GM12873 (cell line): Measurements from ENCODE around the gene BTBD9.

Source experiments
- CTCF ChIP-seq: IDR thresholded peaks from 2 replicates; pipeline ENCODE4 v1.5.1; 2012; ENCODE audit warnings: low read depth, mild to moderate bottlenecking, moderate library complexity, low read length, control low read depth; ENCODE audit not compliant: insufficient read depth; ENCODE audit errors: missing control alignments

BTBD9 gene

GRCh38 chr6:38234934-38235682, 404.6 kb downstream of the BTBD9 start:
- no peak for TF ChIP-seq CTCF

DNA sequence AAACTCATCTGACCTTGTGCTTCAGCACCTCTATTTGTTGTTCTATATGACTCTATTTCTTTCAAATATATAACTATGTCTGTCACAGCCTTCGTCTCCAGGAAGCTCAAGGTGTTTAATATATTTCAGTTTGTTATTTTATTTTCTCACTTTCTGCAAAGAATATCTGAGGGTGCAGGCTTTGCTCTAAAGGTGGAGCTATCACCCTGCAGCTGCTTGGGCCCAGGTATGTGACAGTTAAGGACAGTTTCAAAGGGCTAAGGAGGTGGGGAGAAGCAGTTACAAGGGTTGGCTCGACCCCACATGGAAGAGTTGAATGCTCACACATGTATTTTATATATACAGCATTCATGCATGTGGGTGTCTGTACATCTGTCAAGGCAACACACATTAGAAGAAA, 405.6 kb downstream of the BTBD9 start:
- peak; percentile 27 for TF ChIP-seq CTCF

GRCh38 chr6:38233161-38233791, 406.5 kb downstream of the BTBD9 start:
- TF ChIP-seq CTCF = no peak

DNA sequence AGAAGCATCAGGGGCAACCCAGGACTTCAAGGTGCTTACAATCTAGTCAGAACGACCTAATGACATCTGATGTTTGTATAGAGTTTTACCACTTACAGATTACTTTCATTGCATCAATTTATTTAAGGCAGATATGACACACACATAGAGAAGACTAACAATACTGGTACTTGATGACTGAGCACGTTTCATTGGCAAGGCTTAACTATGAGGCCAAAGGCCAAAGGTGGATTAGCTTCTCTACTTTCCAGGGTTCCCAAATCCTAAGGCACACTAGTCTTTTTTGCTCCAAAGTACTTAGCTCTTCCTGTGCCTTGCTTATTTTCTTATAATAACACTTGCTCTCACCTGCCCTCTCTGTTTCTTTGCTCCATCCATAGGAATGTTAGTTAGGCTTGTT, 414.0 kb downstream of the BTBD9 start:
- TF ChIP-seq CTCF = no peak

- no peak for TF ChIP-seq CTCF
Observed at GRCh38 chr6:38221251-38221650, 418.5 kb downstream of the BTBD9 start.

GRCh38 chr6:38220069-38220723, 419.5 kb downstream of the BTBD9 start:
- TF ChIP-seq CTCF = no peak

DNA sequence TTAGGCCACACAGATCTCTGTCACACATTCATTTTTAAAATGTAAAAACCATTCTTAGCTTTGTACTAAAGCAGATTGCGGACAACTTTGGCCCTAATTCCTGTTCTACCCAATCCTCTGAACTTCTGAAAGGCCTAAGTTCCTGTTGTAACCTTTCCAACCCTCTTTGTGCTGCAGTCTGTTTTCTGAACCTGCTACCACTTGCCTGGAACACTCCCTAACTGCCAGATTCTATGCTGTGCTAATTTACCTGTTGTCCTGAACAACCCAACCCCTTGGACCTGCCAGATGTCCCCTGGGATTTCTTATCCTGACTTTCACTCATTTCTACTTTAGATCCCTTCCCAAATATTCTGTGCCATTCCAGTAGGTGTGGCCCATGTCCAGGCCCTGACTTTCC, 421.5 kb downstream of the BTBD9 start:
- no peak for TF ChIP-seq CTCF
